GM23248 (cell line): ENCODE measurements around the gene CDIP1. TPM values are rescaled to one million over a fixed set of nuclear protein-coding genes. Genes with fewer than 3 reads are reported as not detected.

Experiments
- DNase-seq: peaks from one replicate; pipeline ENCODE4 v3.0.0-alpha.2; 2015
- H2AFZ ChIP-seq: fragments of 200-600 bp; sonication (generic); 2 replicates; pipeline ENCODE4 v1.6.1; 2016; ENCODE audit warnings: antibody characterized with exemption
- H3F3A ChIP-seq: fragments of 200-600 bp; sonication (generic); 2 replicates; pipeline ENCODE4 v1.6.1; 2016; ENCODE audit warnings: mild to moderate bottlenecking, antibody characterized with exemption, mixed run types; ENCODE audit not compliant: insufficient read depth
- H3K27ac ChIP-seq: fragments of 200-600 bp; sonication (generic); 2 replicates; pipeline ENCODE4 v1.5.1; 2016; ENCODE audit warnings: mild to moderate bottlenecking
- H3K27me3 ChIP-seq: fragments of 200-600 bp; sonication (generic); replicated peaks from 2 replicates; pipeline ENCODE4 v1.6.1; 2016; ENCODE audit warnings: mild to moderate bottlenecking; ENCODE audit not compliant: insufficient read depth
- H3K36me3 ChIP-seq: fragments of 200-600 bp; sonication (generic); 2 replicates; pipeline ENCODE4 v1.6.1; 2016; ENCODE audit warnings: low read depth, mild to moderate bottlenecking
- H3K4me1 ChIP-seq: fragments of 200-600 bp; sonication (generic); 2 replicates; pipeline ENCODE4 v1.6.1; 2016; ENCODE audit warnings: mild to moderate bottlenecking; ENCODE audit not compliant: insufficient read depth
- H3K4me2 ChIP-seq: fragments of 200-600 bp; sonication (generic); one replicate; pipeline ENCODE4 v1.6.1; 2016; ENCODE audit warnings: mild to moderate bottlenecking; ENCODE audit not compliant: unreplicated experiment
- H3K4me3 ChIP-seq: fragments of 200-600 bp; sonication (generic); 2 replicates; pipeline ENCODE4 v1.5.1; 2016; ENCODE audit warnings: mild to moderate bottlenecking
- H3K79me2 ChIP-seq: fragments of 200-600 bp; sonication (generic); 2 replicates; pipeline ENCODE4 v1.6.1; 2016; ENCODE audit warnings: mild to moderate bottlenecking; ENCODE audit not compliant: insufficient read depth
- H3K9ac ChIP-seq: fragments of 200-600 bp; sonication (generic); 2 replicates; pipeline ENCODE4 v1.6.1; 2016; ENCODE audit warnings: mild to moderate bottlenecking
- H3K9me2 ChIP-seq: fragments of 200-600 bp; sonication (generic); 2 replicates; pipeline ENCODE4 v1.6.1; 2016; ENCODE audit warnings: mixed run types, mild to moderate bottlenecking, moderate library complexity; ENCODE audit not compliant: insufficient read depth
- H3K9me3 ChIP-seq: fragments of 200-600 bp; sonication (generic); one replicate; pipeline ENCODE4 v1.6.1; 2017; ENCODE audit warnings: low read depth
- H4K20me1 ChIP-seq: fragments of 200-600 bp; sonication (generic); 2 replicates; pipeline ENCODE4 v1.6.0; 2016; ENCODE audit not compliant: insufficient read depth
- EZH2 ChIP-seq: fragments of 200-600 bp; sonication (generic); IDR thresholded peaks from 2 replicates; pipeline ENCODE4 v1.6.1; 2018; ENCODE audit warnings: antibody characterized with exemption, mild to moderate bottlenecking; ENCODE audit not compliant: insufficient read depth, poor library complexity, severe bottlenecking
- EZH2phosphoT487 ChIP-seq: fragments of 200-600 bp; sonication (generic); IDR thresholded peaks from 2 replicates; pipeline ENCODE4 v1.6.1; 2018; ENCODE audit warnings: antibody characterized with exemption, moderate library complexity, mild to moderate bottlenecking, low read depth; ENCODE audit not compliant: insufficient read depth
- WGBS, 2 experiments: methylation state at CpG; one replicate each; pipeline ENCODE4 v1.1.6; 2015 to 2017; ENCODE audit warnings: low lambda C conversion rate in 2 of 2, low coverage in 1 of 2; ENCODE audit errors: missing lambda C conversion rate in 2 of 2; 5-methylcytosine and 5-hydroxymethylcytosine counted together
- in situ Hi-C: fragments of 300-500 bp; cut with MboI; formaldehyde crosslinking; loops from 2 replicates; pipeline ENCODE4 v1.15.0; 2020
- polyA plus RNA-seq: library from polyadenylated mRNA; unstranded; fragments of >200 nt; fragmentation: Nextera tagmentation; extraction: Ambion mirVana; gene quantifications from 2 replicates; pipeline ENCODE4 v1.2.1, GENCODE V29; 2016
- total RNA-seq: library from RNA; depleted of rRNA; stranded (reverse); fragments of >200 nt; shearing (Covaris generic); gene quantifications from 2 replicates; pipeline ENCODE4 v1.2.3, GENCODE V29; 2014

CDIP1 gene
- total and polyA plus RNA-seq, 2 experiments from 2014 or later: 14.7 to 17.7 TPM

DNA sequence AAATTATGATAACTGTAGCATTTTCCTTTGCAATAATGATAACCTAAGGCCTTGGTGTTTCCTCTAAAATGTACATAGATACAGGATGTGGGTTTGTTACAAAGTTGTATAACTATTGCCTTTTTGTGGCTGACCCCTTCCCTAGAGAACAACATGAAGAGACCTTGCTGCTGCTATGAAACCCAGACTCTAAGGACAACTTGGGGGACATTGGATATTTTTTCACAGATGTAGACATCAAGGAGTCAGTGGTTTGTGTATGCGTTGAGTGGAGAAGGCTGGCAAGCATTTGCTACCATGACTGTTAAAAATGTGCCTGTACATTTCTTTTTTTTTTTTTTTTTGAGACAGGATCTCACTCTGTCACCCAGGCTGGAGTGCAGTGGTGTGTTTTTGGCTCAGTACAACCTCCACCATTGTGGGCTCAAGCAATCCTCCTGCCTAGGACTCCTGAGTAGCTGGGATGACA is 50.0 kb downstream of the CDIP1 start:
- DNase-seq: peak; percentile 38
- H3K4me3 ChIP-seq: no peak overlapping the region
- WGBS, 2 experiments: 48 to 56% methylated on average over 1 of the region's 1 CpG
- TF ChIP-seq EZH2phosphoT487: no peak
- TF ChIP-seq EZH2: no peak
- peaks cover 34% of the 10 kb centered on the region for H3F3A ChIP-seq
- no peaks in the 10 kb centered on the region for H3K27me3 ChIP-seq
- H3K9me2 ChIP-seq: no peaks in the 10 kb centered on the region
- H3K27ac ChIP-seq: peak overlapping the region; percentile 67
- no peak overlapping the region for H3K4me2 ChIP-seq
- H3K9me3 ChIP-seq: no peaks in the 10 kb centered on the region
- H3K9ac ChIP-seq: no peak overlapping the region
- no peaks in the 10 kb centered on the region for H3K36me3 ChIP-seq
- in situ Hi-C loops: no loop called here
- H2AFZ ChIP-seq: no peak overlapping the region
- peaks cover 66% of the 10 kb centered on the region for H3K79me2 ChIP-seq
- H4K20me1 ChIP-seq: no peaks in the 10 kb centered on the region
- H3K4me1 ChIP-seq: peaks cover 17% of the 10 kb centered on the region

GRCh38 chr16:4487955-4488498 is 50.5 kb downstream of the CDIP1 start:
- peak overlapping the region; percentile 67 for H3K27ac ChIP-seq
- no peak overlapping the region for H3K4me3 ChIP-seq
- peaks cover 66% of the 10 kb centered on the region for H3K79me2 ChIP-seq
- H4K20me1 ChIP-seq: no peaks in the 10 kb centered on the region
- no peak for TF ChIP-seq EZH2phosphoT487
- H3K4me1 ChIP-seq: peaks cover 17% of the 10 kb centered on the region
- in situ Hi-C loops: no loop called here
- H3K27me3 ChIP-seq: no peaks in the 10 kb centered on the region
- H3K4me2 ChIP-seq: no peak overlapping the region
- peak; percentile 81 for DNase-seq
- H3K36me3 ChIP-seq: no peaks in the 10 kb centered on the region
- peaks cover 34% of the 10 kb centered on the region for H3F3A ChIP-seq
- no peaks in the 10 kb centered on the region for H3K9me2 ChIP-seq
- no peaks in the 10 kb centered on the region for H3K9me3 ChIP-seq
- H3K9ac ChIP-seq: no peak overlapping the region
- no peak overlapping the region for H2AFZ ChIP-seq
- 90 to 93% methylated on average over 5 of the region's 5 CpGs for WGBS, 2 experiments

DNA sequence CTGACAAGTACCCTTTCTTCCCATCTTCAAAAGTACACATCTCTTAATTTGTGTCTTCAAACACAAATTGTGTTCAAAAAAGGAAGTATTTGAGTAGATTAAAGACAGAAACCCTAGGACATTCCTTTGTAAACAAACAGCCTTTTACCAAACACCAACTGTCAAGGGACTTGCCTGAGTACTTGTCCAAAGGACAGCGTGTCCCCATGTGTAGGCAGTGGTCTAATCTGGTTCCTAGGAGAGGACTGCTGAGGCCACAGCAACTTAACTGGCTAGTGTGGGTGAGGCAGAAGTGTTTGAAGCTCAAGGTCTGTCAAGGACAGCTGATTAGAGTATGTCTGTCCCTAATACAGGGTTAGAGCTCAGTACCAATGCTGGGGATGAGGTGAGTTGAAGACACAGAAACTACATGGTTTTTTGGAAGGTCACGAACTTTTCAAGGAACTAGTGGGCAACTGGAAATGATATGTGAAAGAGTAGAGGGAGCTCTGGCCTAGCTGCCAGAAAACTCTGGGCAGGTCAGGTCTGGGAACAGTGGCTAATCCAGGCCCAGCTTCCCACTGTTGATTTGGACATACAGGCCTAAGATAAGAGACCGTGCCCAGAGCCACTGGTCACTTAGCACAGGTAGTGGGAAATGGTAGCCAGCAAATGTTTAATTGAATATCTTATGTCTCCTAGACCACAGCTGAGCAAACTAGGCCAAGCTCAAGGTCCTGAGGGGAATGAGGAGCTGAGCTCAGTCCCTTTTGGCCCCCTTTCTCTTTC is 52.3 kb downstream of the CDIP1 start:
- H3K36me3 ChIP-seq: no peaks in the 10 kb centered on the region
- H3K9ac ChIP-seq: no peak overlapping the region
- no peak overlapping the region for H2AFZ ChIP-seq
- no peaks in the 10 kb centered on the region for H4K20me1 ChIP-seq
- DNase-seq: no peak
- peaks cover 17% of the 10 kb centered on the region for H3K4me1 ChIP-seq
- no peak overlapping the region for H3K4me3 ChIP-seq
- H3K79me2 ChIP-seq: peaks cover 66% of the 10 kb centered on the region
- in situ Hi-C loops: no loop called here
- H3K9me3 ChIP-seq: no peaks in the 10 kb centered on the region
- 100% methylated on average over 3 of the region's 3 CpGs for WGBS, 2 experiments
- H3K27me3 ChIP-seq: no peaks in the 10 kb centered on the region
- H3K27ac ChIP-seq: no peak overlapping the region
- peaks cover 34% of the 10 kb centered on the region for H3F3A ChIP-seq
- no peaks in the 10 kb centered on the region for H3K9me2 ChIP-seq
- H3K4me2 ChIP-seq: no peak overlapping the region
- TF ChIP-seq EZH2: no peak
- TF ChIP-seq EZH2phosphoT487: no peak

DNA sequence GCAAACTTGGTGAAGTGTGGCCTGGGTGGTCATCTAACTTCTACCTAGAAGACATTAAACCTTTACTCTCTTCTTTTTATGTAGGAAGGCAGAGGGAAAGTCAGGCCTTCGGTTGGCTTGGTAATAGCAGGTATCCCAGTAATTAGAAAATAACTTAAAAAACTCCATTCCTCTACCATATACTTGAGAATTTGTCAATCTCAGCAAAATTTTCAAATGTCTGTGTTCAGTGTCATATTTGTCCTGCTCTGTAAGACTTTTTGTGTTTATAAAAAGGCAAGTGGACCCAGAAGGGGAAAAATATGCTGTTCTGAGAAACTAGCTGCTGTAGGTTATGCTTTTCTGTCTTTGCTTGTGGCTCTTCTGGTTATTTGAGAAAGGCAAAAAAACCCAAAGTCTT is 56.6 kb downstream of the CDIP1 start:
- peaks cover 12% of the 10 kb centered on the region; the same call in 1 of the 2 replicates for H3K4me1 ChIP-seq
- no peak overlapping the region for H3K9ac ChIP-seq
- no peak for DNase-seq
- no peaks in the 10 kb centered on the region for H4K20me1 ChIP-seq
- no peaks in the 10 kb centered on the region for H3K36me3 ChIP-seq
- no peaks in the 10 kb centered on the region for H3K9me2 ChIP-seq
- in situ Hi-C loops: no loop called here
- H3K4me2 ChIP-seq: no peak overlapping the region
- H3K27ac ChIP-seq: no peak overlapping the region
- H2AFZ ChIP-seq: no peak overlapping the region
- 92 to 100% methylated on average over 1 of the region's 1 CpG for WGBS, 2 experiments
- H3K4me3 ChIP-seq: no peak overlapping the region
- H3K79me2 ChIP-seq: peaks cover 95% of the 10 kb centered on the region
- H3K27me3 ChIP-seq: no peaks in the 10 kb centered on the region
- H3F3A ChIP-seq: no peaks in the 10 kb centered on the region
- no peaks in the 10 kb centered on the region for H3K9me3 ChIP-seq
- TF ChIP-seq EZH2phosphoT487 (no peak), EZH2 (no peak)
